K562 (cell line): ENCODE data around the gene ANAPC16. TPM values are rescaled to one million over a fixed set of nuclear protein-coding genes. Genes with fewer than 3 reads are reported as not detected.
A peak's percentile ranks its signal among the peaks of the same experiment; 100 is the strongest.

Source experiments
- ARID1B ChIP-seq: fragments of 450-650 bp; IDR thresholded peaks from 2 replicates; pipeline ENCODE4 v1.6.1; 2016; ENCODE audit warnings: antibody characterized with exemption, mild to moderate bottlenecking, inconsistent platforms
- CREB1 ChIP-seq, 2 experiments: sonication (generic) in 1 of 2; formaldehyde crosslinking in 1 of 2; IDR thresholded peaks; 2 replicates each; pipeline versions ENCODE4 v1.6.1 to v1.8.0; 2012 to 2022; ENCODE audit warnings: inconsistent platforms in 1 of 2, mild to moderate bottlenecking in 1 of 2, missing genetic modification reagents in 1 of 2, moderate library complexity in 1 of 2
- E2F5 ChIP-seq: sonication (generic); formaldehyde crosslinking; IDR thresholded peaks from 2 replicates; pipeline ENCODE4 v1.8.0; 2022; ENCODE audit warnings: mild to moderate bottlenecking, missing genetic modification reagents
- E2F6 ChIP-seq, 2 experiments: IDR thresholded peaks; 2 replicates each; pipeline ENCODE4 v1.6.1; 2011; ENCODE audit warnings: borderline replicate concordance in 1 of 2, control low read depth in 1 of 2, low read depth in 1 of 2, low read length in 1 of 2, mild to moderate bottlenecking in 1 of 2, mixed read lengths in 1 of 2, moderate library complexity in 1 of 2; ENCODE audit not compliant: insufficient read depth in 1 of 2, insufficient read length in 1 of 2, poor library complexity in 1 of 2, severe bottlenecking in 1 of 2; ENCODE audit errors: extremely low read depth in 1 of 2
- ETS1 ChIP-seq: conservative IDR thresholded peaks from 2 replicates; pipeline ENCODE4 v1.6.1; 2011; ENCODE audit warnings: low read depth, mild to moderate bottlenecking, low read length; ENCODE audit not compliant: control insufficient read depth
- GTF2A2 ChIP-seq: IDR thresholded peaks from 2 replicates; pipeline ENCODE4 v1.6.1; 2016; ENCODE audit warnings: mild to moderate bottlenecking, missing genetic modification characterization, missing compliant biosample characterization
- NKRF ChIP-seq: fragments of 450-650 bp; IDR thresholded peaks from 2 replicates; pipeline ENCODE4 v1.6.1; 2016; ENCODE audit warnings: borderline replicate concordance
- PATZ1 ChIP-seq: fragments of 250-450 bp; sonication (Bioruptor Pico); IDR thresholded peaks from 2 replicates; pipeline ENCODE4 v1.5.0; 2020; ENCODE audit warnings: mild to moderate bottlenecking, borderline replicate concordance
- PKNOX1 ChIP-seq: fragments of 450-650 bp; IDR thresholded peaks from 2 replicates; pipeline ENCODE4 v1.6.1; 2016
- SRF ChIP-seq, 2 experiments: fragments of 250-450, 450-650 bp in 1 of 2; sonication (Bioruptor Pico) in 1 of 2; sonication (generic) in 1 of 2; formaldehyde crosslinking; IDR thresholded peaks; 2 replicates each; pipeline versions ENCODE4 v1.5.0 to v1.5.1; 2020 to 2022; ENCODE audit warnings: mild to moderate bottlenecking in 1 of 2, missing genetic modification reagents in 1 of 2
- TBL1XR1 ChIP-seq, 2 experiments: IDR thresholded peaks; 2 replicates each; pipeline ENCODE4 v1.6.1; 2012; ENCODE audit warnings: improper control_type of control experiment in 2 of 2, low read length in 2 of 2, mild to moderate bottlenecking in 1 of 2
- TFAM ChIP-seq: fragments of 250-450 bp; sonication (Bioruptor Pico); conservative IDR thresholded peaks from 2 replicates; pipeline ENCODE4 v1.5.0; 2021; ENCODE audit warnings: mild to moderate bottlenecking, moderate library complexity
- ZFP1 ChIP-seq: fragments of 450-650 bp; formaldehyde crosslinking; IDR thresholded peaks from 2 replicates; pipeline ENCODE4 v1.4.0; 2020; ENCODE audit warnings: mild to moderate bottlenecking, mixed read lengths
- ZNF134 ChIP-seq: fragments of 250-450 bp; sonication (Bioruptor Pico); conservative IDR thresholded peaks from 2 replicates; pipeline ENCODE4 v1.4.0; 2020
- ZNF217 ChIP-seq: sonication (generic); formaldehyde crosslinking; IDR thresholded peaks from 2 replicates; pipeline ENCODE4 v1.8.0; 2022; ENCODE audit warnings: mild to moderate bottlenecking, missing genetic modification reagents
- ZNF436 ChIP-seq: fragments of 250-450, 450-650 bp; sonication (Bioruptor Pico); formaldehyde crosslinking; IDR thresholded peaks from 2 replicates; pipeline ENCODE4 v1.7.0; 2020; ENCODE audit warnings: mild to moderate bottlenecking
- ZNF584 ChIP-seq: fragments of 200-800 bp; sonication (Bioruptor generic); IDR thresholded peaks from 2 replicates; pipeline ENCODE4 v1.6.1; 2016; ENCODE audit warnings: low read depth, mild to moderate bottlenecking, missing genetic modification characterization, missing compliant biosample characterization
- polyA plus RNA-seq, 8 experiments: library from polyadenylated mRNA; depleted of rRNA in 4 of 8; stranded (reverse) in 5 of 8; unstranded in 3 of 8; fragments of >200 nt; fragmentation: Nextera tagmentation in 2 of 8; fragmentation: Illumina TruSeq in 1 of 8; extraction: Ambion mirVana in 2 of 8; extraction: Trizol in 1 of 8; gene quantifications; 2 replicates each; pipeline versions ENCODE4 v1.2.1 to v1.2.3, GENCODE V29; 2011 to 2014; ENCODE audit warnings: inconsistent platforms in 1 of 8, missing spikeins in 1 of 8
- total RNA-seq, 7 experiments: library from RNA; depleted of rRNA in 6 of 7; stranded (reverse); fragments of >200 nt in 6 of 7; fragmentation: Illumina TruSeq in 2 of 7; extraction: Trizol in 2 of 7; gene quantifications; 2 replicates each; pipeline versions ENCODE4 v1.2.1 to v1.2.3, GENCODE V29; 2011 to 2021; ENCODE audit warnings: low replicate concordance in 1 of 7

The ANAPC16 gene
- total and polyA plus RNA-seq, 9 of the 15 experiments (the other 6 are each of a cell fraction or from before 2014, with no cell fraction given): 42.6 to 208 (median 108) TPM

GRCh38 chr10:72260976-72261783 lies 45.4 kb downstream of the ANAPC16 start (continued):
- no peak for TF ChIP-seq CREB1 (IDR thresholded peaks at IDR 0.05)
- peak; percentile 33; the same call in 1 of the 2 replicates for TF ChIP-seq CREB1 (CRISPR knock-in tag; IDR thresholded peaks at IDR 0.05)
- no peak for TF ChIP-seq GTF2A2 (tag)
- no peak for TF ChIP-seq ZNF217
- TF ChIP-seq ZNF134 (CRISPR knock-in tag): 0 out of 2 replicates have a peak, but pooled peaks have one; percentile 44
- no peak for TF ChIP-seq PKNOX1
- peak; percentile 58; the same call in 1 of the 2 replicates for TF ChIP-seq E2F5
- peak; percentile 84 for TF ChIP-seq ARID1B
- TF ChIP-seq E2F6 (IDR thresholded peaks at IDR 0.05; ENCODE audit: borderline replicate concordance in 1 of 2, extremely low read depth in 1 of 2, insufficient read depth in 1 of 2, insufficient read length in 1 of 2, low read depth in 1 of 2, low read length in 1 of 2, poor library complexity in 1 of 2, severe bottlenecking in 1 of 2): peak in 1 of 2 experiments; percentile 78
- TF ChIP-seq NKRF: peak; percentile 52; the same call in 1 of the 2 replicates
- peak in 1 of 2 experiments; percentile 85; a peak in 2 of 4 replicates for TF ChIP-seq TBL1XR1 (IDR thresholded peaks at IDR 0.05; ENCODE audit: low read length in 2 of 2)
- TF ChIP-seq ETS1: no peak
- TF ChIP-seq ZNF584 (CRISPR knock-in tag): peak; percentile 73
- TF ChIP-seq SRF (CRISPR knock-in tag; IDR thresholded peaks at IDR 0.05): no peak
- TF ChIP-seq PATZ1: no peak
- no peak for TF ChIP-seq ZNF436 (CRISPR knock-in tag)
- TF ChIP-seq ZFP1 (CRISPR knock-in tag): peak; percentile 53; the same call in 1 of the 2 replicates
- no peak for TF ChIP-seq TFAM (CRISPR knock-in tag)
